Fibroblast of lung (primary cell): ENCODE measurements around the gene C10orf90. TPM values are rescaled to one million over a fixed set of nuclear protein-coding genes. Genes with fewer than 3 reads are reported as not detected.
A peak's percentile ranks its signal among the peaks of the same experiment; 100 is the strongest.
"Not testable (repeated sequence)": the region's sequence is repeated elsewhere in the genome, so short reads cannot be mapped to it uniquely, and the experiment has no call there.

Source experiments
- DNase-seq, 2 donors: peaks; one replicate each; pipeline versions ENCODE4 v3.0.0 to v3.0.0-alpha.2; 2010; ENCODE audit warnings: low read depth in 2 of 2
- H2AFZ ChIP-seq: 2 replicates; pipeline ENCODE4 v1.5.1; 2012; ENCODE audit warnings: low read length, control low read depth, inconsistent platforms
- H3K27ac ChIP-seq: 2 replicates; pipeline ENCODE4 v1.5.1; 2011; ENCODE audit warnings: low read length, control low read depth; ENCODE audit not compliant: insufficient read depth
- H3K27me3 ChIP-seq: 2 replicates; pipeline ENCODE4 v1.5.1; 2011; ENCODE audit warnings: mild to moderate bottlenecking, low read length; ENCODE audit not compliant: control insufficient read depth, insufficient read depth
- H3K36me3 ChIP-seq: 2 replicates; pipeline ENCODE4 v1.5.1; 2011; ENCODE audit warnings: low read length; ENCODE audit not compliant: control insufficient read depth, insufficient read depth
- H3K4me1 ChIP-seq: 2 replicates; pipeline ENCODE4 v1.5.1; 2011; ENCODE audit warnings: low read length; ENCODE audit not compliant: control insufficient read depth, insufficient read depth; ENCODE audit errors: extremely low read depth
- H3K4me2 ChIP-seq: 2 replicates; pipeline ENCODE4 v1.5.1; 2011; ENCODE audit warnings: low read length, control low read depth; ENCODE audit not compliant: insufficient read depth; ENCODE audit errors: extremely low read depth
- H3K4me3 ChIP-seq, 4 experiments: fragments of 200-600 bp in 1 of 4; sonication (generic) in 1 of 4; replicated peaks in 1 of 4; 2 replicates each; pipeline ENCODE4 v1.5.1; 2011 to 2016; ENCODE audit warnings: low read length in 4 of 4, low read depth in 3 of 4, mild to moderate bottlenecking in 3 of 4, control low read depth in 2 of 4, inconsistent platforms in 1 of 4, mixed read lengths in 1 of 4; ENCODE audit not compliant: insufficient read depth in 1 of 4; ENCODE audit errors: control extremely low read depth in 1 of 4
- H3K79me2 ChIP-seq: 2 replicates; pipeline ENCODE4 v1.5.1; 2012; ENCODE audit warnings: mild to moderate bottlenecking, low read length, inconsistent platforms; ENCODE audit not compliant: control insufficient read depth, insufficient read depth
- H3K9ac ChIP-seq: 2 replicates; pipeline ENCODE4 v1.5.1; 2011; ENCODE audit warnings: mild to moderate bottlenecking, low read length, control low read depth; ENCODE audit not compliant: insufficient read depth
- H3K9me3 ChIP-seq: 2 replicates; pipeline ENCODE4 v1.5.1; 2012; ENCODE audit warnings: low read depth, low read length; ENCODE audit not compliant: control insufficient read depth, insufficient read depth
- H4K20me1 ChIP-seq: 2 replicates; pipeline ENCODE4 v1.5.1; 2011; ENCODE audit warnings: low read length; ENCODE audit not compliant: control insufficient read depth, insufficient read depth; ENCODE audit errors: extremely low read depth
- CTCF ChIP-seq, 2 donors: IDR thresholded peaks in 1 of 2; conservative IDR thresholded peaks in 1 of 2; 1 replicate in 1 of 2; 2 replicates in 1 of 2; pipeline ENCODE4 v1.5.1; 2011 to 2012; ENCODE audit warnings: low read length in 2 of 2, control low read depth in 1 of 2, inconsistent platforms in 1 of 2, low read depth in 1 of 2, mild to moderate bottlenecking in 1 of 2
- EZH2 ChIP-seq: IDR thresholded peaks from 2 replicates; pipeline ENCODE4 v1.5.1; 2012; ENCODE audit warnings: low read length, control low read depth, mild to moderate bottlenecking; ENCODE audit errors: missing control alignments
- polyA plus RNA-seq, 2 donors: library from polyadenylated mRNA; depleted of rRNA in 1 of 2; stranded (reverse) in 1 of 2; unstranded in 1 of 2; fragments of >200 nt; gene quantifications; 2 replicates each; pipeline ENCODE4 v1.2.1, GENCODE V29; 2011 to 2012; ENCODE audit warnings: missing spikeins in 1 of 2
- total RNA-seq: library from RNA; depleted of rRNA; stranded (reverse); fragments of >200 nt; gene quantifications from 2 replicates; pipeline ENCODE4 v1.2.1, GENCODE V29; 2014

C10orf90 gene
- total and polyA plus RNA-seq, 2 donors (not counting 1 experiment from before 2014, with no cell fraction given) = 0.17 to 0.65 TPM

- Histone ChIP-seq H3K27me3 (no peaks in the 10 kb centered on the region), H3K4me2 (peak overlapping the region; percentile 78), H3K4me1 (peaks cover 15% of the 10 kb centered on the region), H3K4me3 (peak overlapping the region; percentile 38 to 76 (median 54)), H3K36me3 (no peaks in the 10 kb centered on the region), H3K9ac (peak overlapping the region; percentile 64), H3K9me3 (no peaks in the 10 kb centered on the region), H4K20me1 (no peaks in the 10 kb centered on the region), H3K27ac (peak overlapping the region; percentile 22), H3K79me2 (peaks cover 10% of the 10 kb centered on the region), H2AFZ (no peak overlapping the region)
- peak; percentile 77 to 81 for DNase-seq
- TF ChIP-seq EZH2 (no peak), CTCF (conservative IDR thresholded peaks at IDR 0.05 in 1 of 2, IDR thresholded peaks at IDR 0.05 in 1 of 2; ENCODE audit: low read depth in 1 of 2, low read length in 2 of 2) (peak; percentile 77 to 79)
Observed at GRCh38 chr10:126387041-126387921, 283.2 kb downstream of the C10orf90 start.

GRCh38 chr10:126384269-126384873 is 286.1 kb downstream of the C10orf90 start:
- TF ChIP-seq CTCF (conservative IDR thresholded peaks at IDR 0.05 in 1 of 2, IDR thresholded peaks at IDR 0.05 in 1 of 2; ENCODE audit: low read depth in 1 of 2, low read length in 2 of 2) (no peak), EZH2 (no peak)
- peak; percentile 46 to 99 for DNase-seq
- Histone ChIP-seq H3K36me3 (no peaks in the 10 kb centered on the region), H3K27me3 (no peaks in the 10 kb centered on the region), H3K79me2 (peaks cover 21% of the 10 kb centered on the region), H3K27ac (peak overlapping the region; percentile 58), H3K9me3 (no peaks in the 10 kb centered on the region), H3K9ac (no peak overlapping the region), H2AFZ (no peak overlapping the region), H3K4me2 (no peak overlapping the region), H3K4me1 (peaks cover 2% of the 10 kb centered on the region), H4K20me1 (no peaks in the 10 kb centered on the region), H3K4me3 (no peak overlapping the region)

- H4K20me1 ChIP-seq = no peaks in the 10 kb centered on the region
- no peak overlapping the region for H2AFZ ChIP-seq
- H3K36me3 ChIP-seq = no peaks in the 10 kb centered on the region
- no peak for TF ChIP-seq EZH2
- peak in 1 of 2 donors; percentile 64 for DNase-seq
- H3K9me3 ChIP-seq = no peaks in the 10 kb centered on the region
- H3K27me3 ChIP-seq = no peaks in the 10 kb centered on the region
- H3K4me1 ChIP-seq = peaks cover 4% of the 10 kb centered on the region
- H3K79me2 ChIP-seq = peaks cover 17% of the 10 kb centered on the region
- H3K27ac ChIP-seq = no peak overlapping the region
- H3K4me3 ChIP-seq = no peak overlapping the region
- no peak overlapping the region for H3K4me2 ChIP-seq
- H3K9ac ChIP-seq = no peak overlapping the region
Observed at GRCh38 chr10:126380352-126381076, 290.0 kb downstream of the C10orf90 start.

GRCh38 chr10:126379166-126379565 is 291.3 kb downstream of the C10orf90 start:
- H4K20me1 ChIP-seq, DNase-seq, H3K4me3 ChIP-seq, H2AFZ ChIP-seq, H3K4me1 ChIP-seq, H3K4me2 ChIP-seq, H3K9ac ChIP-seq, H3K27me3 ChIP-seq, H3K9me3 ChIP-seq, H3K36me3 ChIP-seq, H3K27ac ChIP-seq: not testable (repeated sequence)
- H3K79me2 ChIP-seq = peaks cover 15% of the 10 kb centered on the region
